Central memory CD4-positive, alpha-beta T cell (primary cell): ENCODE results near the gene PHACTR2.

Experiments used
- DNase-seq: peaks from one replicate; pipeline ENCODE4 v3.0.0; 2022

PHACTR2 gene

DNA sequence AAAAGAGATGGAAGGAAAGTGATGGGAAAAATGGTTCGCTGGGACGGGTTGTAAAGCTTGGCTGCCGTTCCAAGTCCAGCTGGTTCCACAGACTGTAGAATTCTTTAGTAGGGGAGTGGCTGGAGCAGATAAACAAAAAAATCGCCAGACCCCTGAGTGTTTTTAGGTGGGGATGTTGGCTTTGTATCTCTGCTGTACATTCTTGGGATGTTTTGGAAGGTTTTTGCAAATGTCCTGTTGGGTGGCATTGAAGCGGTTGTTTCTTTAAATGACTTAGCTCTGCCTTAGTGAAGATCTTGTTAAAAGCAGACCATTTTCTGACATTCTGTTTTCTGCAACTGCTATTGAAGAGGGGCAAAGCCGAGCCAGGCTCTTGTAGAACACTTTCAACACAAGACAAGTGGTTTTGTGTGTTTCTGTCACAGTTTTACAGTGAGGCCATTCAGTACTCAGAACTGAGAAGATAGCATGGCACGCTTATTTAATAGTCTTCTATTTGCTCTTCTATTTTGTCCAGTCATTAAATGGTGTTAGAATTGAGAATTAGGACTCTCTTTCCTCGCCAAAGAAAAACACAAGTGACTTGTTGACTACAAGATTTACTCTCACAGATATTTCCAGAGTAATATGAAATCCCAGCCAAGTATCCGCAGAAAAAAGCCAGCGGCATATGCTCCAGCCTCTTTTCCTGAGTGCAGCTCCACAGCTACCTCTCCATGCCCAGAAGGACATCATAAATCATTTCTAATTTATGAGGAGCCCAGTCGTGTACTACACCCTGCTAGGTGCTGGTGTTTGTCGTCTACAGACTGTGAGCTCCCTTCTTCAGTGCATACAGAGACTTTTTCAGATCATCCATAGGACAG is 65.8 kb downstream of the PHACTR2 start:
- DNase-seq, result no peak

DNA sequence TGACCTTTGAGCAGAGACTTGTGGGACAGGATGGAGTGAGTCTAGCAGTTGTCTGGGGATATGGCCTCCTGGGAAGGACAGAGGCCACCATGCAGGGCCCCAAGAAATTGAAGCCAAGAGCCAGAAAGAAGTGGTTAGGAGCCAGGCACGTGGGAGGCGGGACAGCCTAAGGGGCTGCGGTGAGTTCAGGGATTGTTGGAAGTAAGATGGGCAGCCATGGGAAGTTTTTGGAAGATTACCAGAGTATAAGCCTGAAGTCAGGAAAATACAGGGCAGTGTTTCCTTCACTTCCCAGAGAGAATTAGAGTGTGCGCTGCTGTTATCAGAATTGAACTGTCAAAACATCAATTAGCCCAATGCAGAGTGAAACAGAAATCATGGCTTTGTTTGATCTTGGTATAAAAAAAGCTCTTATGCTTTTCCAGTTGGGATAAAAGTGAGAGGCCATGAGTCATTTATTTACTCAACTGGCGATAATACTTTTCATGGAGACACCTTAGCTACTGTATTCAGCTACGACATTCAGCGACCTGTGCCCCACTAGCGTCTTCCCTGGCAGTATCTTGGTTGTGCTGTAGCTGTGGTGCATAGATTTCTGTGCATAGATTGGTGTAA is 66.9 kb downstream of the PHACTR2 start:
- DNase-seq, result no peak

DNA sequence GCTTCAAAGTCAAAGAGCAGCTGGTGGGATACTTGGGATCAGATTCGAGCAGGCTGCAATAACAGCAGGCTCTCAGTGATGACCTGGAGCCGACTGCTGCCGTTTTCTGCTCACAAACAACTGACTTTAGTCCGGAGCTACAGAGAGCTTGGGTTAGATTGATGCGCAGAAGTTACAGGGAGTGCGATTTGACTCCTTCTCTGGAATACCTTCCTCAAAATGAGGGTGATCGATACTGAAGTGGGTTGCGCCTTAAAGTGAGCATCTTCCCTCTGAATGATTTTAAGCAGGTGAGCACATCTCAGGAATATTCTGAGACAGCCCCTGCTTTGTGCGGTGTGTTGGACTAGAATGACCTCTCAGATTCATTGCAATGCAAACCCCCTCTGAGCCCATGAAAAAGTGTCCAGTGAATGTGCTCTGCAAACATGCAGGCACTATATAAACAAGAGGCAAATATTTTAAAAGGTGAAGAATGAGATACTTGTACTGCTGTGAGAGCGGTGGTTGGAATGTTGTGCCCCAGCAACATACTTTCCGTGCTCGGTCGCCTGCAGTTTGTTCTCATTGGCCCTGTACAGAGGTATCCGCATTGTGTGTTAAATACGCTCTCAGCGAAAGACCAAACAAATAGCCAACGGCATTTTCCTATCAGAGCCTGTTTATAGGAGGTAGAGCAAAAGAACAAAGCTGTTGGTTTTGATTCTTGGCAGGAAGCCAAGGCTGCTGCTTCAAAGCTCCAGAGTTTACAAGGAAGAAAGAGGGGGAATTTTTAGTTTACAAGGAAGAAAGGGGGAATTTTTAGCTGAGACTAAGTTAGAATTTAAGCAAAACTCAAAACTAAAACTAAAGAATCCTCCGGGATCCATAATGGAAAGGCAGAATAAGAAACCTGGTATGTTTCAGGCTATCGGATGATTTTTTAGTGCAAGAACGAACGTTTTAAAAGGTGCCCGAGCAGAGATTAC is 67.7 kb downstream of the PHACTR2 start:
- DNase-seq, result no peak

DNA sequence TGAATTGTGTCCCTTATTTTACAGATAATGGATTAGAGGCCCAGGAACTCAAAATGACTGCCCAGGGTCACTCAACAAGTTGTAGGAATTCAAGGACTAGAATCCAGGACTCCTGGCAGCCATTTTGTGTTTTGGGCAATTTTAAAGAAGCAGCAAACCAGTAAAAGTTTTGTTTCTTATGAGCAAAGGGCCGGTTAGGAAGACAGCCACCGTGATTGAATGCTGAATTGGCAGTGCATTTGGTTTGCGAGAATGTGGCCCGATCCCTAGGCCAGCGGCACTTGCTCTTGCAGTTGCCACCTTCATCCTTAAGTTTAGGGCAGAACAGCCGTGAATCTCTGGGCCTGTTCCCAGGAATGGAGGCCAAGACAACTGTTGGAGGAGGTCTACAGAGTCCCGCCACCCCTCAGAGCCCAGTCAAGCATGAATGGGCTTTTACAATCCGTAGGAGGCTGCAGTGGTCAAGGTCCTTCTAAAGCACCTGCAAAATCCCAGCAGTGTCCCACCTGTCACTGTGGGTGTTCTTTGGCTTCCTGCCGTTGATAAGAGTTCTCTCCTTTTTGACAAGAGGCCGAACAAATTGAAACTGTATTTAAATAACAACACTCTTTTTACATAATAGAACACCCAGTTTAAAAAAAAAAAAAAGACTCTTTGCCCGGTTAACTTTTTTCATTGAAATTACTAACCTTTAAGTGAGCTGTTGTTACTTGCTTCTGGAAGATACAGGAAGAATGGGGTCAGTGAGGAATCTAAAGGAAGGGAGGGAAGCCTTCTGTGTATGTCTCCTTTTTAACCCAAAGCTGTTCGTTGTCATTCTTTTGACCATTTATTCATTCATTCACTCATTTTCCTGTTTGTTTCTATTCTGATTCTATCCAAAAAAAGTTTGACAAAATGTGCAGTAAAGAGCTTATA is 68.7 kb downstream of the PHACTR2 start:
- no peak for DNase-seq

DNA sequence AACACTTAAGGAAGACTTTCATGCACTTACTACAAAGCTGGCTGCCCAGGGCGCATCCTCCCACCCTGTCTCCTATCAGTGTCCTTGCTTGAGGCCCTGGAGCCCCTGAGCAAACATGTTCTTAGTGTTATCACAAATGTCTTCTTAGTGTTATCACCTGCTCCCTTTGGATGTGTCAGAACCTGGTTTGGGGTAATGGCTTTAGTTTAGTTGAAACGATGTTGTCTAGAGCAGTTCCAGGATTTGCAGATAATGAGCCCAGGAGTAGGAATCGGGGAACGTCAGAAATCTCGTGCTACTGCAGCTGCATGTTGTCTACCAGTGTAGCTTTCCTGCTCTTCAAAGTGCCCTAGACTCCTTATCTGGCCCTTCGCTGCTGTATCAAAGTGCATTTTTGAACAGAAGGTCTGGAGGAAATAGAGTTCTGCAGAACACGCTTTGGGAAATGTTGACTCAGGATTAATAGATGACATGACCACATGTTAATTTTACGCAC is 69.6 kb downstream of the PHACTR2 start:
- DNase-seq, result no peak

DNA sequence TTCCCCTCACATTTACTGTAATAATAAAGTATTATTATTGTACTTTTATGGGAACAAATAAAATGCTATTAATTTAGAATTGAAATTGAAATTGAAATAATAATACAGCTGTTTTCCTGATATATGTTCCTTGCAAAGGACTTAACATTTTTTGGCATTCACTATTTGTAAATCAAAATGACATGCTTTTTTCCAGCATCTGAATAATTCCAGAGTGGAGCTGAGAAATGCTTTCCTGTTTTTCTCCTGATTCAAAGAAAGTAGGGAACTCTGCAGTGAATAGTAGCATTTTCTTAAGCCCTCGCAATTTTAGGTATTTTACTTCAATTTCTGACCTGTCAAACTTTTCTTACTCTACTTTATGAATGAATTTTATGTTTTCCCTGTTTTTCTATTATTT is 72.1 kb downstream of the PHACTR2 start:
- DNase-seq, result no peak

DNA sequence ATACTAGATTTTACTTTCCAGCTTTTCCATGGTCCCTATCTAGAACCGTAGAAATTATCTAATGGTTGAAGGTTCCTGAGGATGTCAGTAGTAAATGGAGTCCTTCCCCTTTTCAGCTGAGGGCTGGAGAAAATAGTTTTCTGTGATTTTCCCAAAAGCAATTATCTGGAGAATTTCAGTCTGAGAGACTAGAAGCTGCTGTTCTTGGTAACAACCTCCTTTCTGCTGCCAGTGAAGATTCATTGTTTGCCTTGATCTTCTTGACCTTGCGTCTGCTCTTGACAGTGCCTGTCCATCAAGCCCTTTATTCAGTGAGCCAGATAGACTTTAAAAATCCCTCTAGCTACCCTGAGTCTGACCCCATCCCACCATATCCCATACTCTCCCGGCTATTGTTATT is 73.1 kb downstream of the PHACTR2 start:
- no peak for DNase-seq

DNA sequence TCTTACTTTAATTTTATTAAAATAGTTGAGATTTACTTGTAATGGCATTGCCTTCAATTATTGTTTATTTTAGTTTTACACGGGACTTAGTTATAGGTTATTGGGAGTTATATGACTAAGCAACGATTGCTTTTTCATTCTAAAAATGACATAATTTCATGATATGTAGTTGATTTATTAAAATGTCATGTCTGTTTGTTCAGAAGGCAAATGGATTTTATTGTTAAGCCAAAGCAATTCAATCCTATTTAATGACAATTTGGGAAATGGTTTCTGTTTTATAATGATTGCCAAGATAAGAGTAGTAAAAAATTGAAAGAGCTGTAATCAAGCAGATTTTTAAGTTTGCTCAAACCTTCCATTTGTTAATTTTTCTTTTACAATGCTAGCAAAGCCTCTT is 74.7 kb downstream of the PHACTR2 start:
- DNase-seq, result no peak

DNA sequence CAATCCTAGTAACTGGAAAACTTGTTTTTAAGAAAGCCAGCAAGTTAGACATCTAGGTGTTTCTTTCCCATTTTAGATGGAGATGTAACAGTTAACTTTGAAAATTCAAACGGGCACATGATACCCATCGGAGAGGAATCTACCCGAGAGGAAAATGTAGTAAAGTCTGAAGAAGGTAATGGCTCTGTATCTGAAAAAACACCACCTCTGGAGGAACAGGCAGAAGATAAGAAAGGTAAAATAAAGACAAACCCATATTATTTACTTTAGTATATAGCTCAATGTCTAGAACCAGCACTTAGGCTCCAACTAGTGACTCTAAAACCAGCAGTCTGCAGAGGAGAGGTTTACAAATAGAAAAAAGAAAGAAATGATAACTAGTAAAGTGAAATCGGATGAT is 75.9 kb downstream of the PHACTR2 start:
- no peak for DNase-seq

DNA sequence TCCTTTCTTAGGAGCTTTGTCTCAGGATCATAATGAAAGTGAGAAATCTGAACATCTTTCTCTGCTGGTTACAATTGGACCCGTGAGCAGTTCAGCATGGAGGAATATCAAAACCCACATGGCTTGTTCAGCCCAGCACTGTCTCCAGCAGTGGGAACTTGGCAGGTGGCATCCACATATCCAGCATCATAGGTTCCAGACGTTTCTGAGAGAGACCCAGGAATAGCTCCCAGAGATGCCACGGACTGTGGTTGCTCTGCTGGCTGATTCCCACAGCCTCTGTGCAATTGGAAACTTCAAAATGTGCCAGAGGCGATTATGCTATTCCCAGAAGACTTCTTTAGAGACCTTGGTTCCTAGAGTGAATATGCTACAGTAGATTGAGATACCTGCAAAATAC is 76.4 kb downstream of the PHACTR2 start:
- DNase-seq, result no peak

DNA sequence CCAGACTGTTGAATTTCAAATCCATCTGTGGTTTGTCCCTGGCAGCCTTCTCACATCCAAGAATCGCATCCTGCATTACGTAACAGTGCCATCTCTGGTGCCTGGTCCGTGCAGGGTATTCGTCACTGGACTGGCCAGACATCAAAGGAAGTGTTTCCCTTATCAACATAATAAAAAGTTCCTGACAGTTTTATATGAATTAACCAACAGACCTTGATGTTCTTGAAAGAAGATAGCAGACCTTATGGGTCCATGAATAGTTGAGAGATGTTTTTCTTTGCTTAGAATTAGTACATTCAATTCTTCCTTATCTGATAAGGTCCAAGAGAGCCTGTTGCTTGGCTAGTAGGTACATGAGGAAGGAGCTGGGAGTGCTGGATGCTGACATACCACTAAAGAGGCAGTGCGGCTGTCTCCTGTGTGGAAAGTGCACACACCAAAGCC is 77.6 kb downstream of the PHACTR2 start:
- no peak for DNase-seq

DNA sequence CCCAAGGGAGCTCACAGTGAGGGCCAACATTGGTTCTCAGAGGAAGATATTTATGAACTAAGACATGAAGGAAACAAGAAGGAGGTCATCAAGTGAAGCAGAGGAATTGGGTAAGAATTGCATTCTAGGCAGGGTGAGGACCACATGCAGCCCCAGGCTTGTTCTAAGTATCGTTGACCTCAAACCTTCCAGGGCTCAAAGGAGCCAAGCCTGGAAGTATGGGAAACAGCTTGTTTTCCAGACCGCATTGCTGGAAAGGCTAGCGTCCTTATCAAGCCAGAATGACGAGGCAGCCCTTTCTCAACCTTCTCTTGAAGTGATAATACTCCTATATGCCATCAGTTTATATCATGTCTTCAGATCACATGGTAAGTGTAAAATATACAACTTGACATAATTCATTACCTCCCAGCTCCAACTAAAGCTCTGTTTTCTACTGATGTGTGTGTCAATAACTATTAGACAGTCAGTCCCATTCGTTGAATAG is 79.6 kb downstream of the PHACTR2 start:
- DNase-seq, result no peak

DNA sequence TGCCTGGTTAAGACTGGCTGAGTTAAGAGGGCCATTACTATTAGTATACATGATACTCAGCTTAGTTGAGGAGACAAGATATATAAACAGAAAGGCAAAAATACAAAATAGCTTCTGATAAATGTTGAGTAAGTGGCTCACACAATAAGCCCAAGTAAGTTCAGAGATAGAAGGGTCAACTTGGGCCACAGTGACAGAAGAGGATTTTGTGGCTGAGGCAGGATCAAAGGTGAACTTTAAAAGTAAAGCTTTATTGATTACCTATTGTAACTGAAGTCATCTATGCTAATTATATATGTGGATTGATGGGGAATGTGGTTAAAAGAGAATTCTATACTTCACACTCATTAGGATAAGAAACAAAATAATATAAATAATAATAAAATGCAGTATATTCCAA is 80.8 kb downstream of the PHACTR2 start:
- DNase-seq, result no peak

DNA sequence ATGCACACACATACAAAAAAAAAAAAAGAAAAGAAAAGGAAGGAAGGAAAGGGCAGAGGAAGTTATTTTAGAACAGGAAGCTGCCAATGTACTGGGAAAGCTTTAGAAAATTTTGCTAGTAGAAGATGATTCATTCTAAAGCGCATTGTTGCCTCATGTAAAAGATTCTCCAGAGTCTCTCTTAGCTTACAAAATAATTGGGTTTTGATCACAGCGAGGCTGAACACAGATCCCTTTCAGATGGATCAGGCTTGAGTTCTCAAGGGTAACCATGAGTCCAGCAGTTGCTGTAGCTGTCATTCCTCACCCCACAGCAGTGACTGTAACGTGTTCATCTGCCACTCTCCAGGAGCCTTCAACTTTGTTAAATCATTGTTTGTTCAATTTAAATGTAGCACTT is 81.9 kb downstream of the PHACTR2 start:
- no peak for DNase-seq

DNA sequence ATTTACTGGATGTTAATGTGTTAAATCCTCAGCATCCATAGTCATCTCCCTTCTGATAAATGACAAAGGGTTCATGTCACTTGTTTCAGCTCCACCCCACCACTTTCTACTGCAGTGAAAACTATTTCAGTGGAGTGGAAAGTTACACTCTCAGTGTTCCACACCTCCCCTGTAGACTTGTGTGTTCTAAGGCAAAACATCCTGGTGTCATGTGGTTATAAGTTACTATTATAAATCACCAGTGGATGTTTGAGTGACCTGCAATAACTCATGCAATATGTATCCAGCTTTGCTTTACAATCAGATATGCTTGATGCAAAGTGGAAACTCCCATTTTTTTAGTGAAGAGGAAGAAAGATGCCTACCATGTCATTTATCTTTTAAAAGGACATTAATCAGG is 83.3 kb downstream of the PHACTR2 start:
- DNase-seq, result no peak

DNA sequence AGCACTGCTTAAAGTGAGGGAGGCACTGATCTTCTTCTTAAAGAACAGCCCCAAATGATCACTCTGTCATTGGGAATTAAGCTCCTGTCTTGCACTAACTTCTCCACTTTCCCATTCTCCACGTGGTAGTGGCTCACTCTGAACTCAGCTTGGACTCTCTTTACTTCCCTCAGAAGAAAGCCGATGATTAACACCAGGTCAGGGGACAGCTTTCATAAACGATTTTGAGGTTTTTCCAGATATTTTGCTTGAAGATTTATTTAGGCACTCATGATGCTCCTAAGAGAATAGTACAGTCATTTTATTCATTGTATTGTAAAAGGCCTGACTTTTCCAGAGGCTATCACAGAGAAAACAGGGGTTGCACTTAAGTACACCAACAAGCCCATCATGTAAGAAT is 84.4 kb downstream of the PHACTR2 start:
- DNase-seq, result no peak

DNA sequence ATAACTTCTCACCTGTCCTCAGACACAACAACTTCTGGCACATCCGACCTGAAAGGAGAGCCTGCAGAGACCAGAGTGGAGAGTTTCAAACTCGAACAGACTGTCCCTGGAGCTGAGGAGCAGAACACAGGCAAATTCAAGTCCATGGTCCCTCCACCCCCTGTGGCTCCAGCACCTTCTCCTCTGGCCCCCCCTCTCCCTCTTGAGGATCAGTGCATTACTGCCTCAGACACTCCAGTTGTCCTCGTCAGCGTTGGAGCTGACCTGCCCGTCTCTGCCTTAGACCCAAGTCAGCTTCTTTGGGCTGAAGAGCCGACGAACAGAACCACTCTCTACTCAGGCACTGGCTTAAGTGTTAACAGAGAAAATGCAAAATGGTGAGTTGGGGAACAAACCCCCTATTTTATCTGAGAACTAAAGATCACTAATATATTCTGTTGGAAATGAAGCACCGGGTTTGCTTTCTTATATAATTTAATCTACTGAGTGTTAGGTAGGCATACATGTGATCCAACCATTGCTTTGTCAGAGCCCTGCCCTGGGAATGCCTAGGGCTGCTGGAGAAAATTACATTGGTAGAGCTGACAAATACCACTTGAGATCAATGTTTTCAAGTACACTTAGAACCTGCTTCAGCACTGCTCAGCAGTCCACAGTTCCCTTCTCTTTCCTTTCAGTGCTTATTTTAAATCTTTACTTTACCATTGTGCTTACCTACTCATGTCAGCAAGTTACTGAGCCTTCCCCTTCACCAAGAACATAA is 87.8 kb downstream of the PHACTR2 start:
- DNase-seq, result no peak

DNA sequence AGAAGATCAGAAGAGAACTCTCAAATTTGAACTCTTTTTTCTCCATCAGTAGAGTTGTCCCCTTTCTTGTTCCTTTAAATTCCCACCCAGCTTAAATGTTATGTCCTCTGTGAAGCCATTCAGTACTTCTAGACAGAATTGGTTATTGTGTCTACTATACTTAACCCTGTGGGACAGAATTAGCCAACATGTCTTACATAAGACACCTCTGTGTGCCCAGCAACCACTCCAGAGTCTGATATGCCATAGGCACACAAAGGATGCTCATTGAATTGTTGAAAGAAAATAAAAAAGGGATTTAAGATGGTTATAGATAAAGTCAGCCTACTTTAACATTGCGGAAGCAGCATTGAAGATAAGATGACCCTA is 88.4 kb downstream of the PHACTR2 start:
- DNase-seq, result no peak

DNA sequence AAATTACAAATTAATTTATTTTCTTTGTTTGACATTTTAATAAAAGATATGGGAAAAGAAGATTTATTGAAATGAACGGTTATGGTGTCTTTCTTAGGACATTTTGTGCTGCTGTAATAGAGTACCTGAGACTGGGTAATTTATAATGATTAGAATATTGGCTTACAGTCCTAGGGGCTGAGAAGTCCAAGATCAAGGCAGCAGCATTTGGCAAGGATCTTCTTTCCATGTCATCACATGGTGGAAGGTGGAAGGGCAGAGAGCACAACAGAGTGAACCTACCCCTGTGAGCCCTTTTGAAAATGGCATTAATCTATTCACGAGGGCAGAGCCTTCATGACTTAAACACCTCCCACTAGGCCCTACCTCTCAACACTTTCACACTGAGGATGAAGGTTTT is 89.7 kb downstream of the PHACTR2 start:
- DNase-seq, result no peak

DNA sequence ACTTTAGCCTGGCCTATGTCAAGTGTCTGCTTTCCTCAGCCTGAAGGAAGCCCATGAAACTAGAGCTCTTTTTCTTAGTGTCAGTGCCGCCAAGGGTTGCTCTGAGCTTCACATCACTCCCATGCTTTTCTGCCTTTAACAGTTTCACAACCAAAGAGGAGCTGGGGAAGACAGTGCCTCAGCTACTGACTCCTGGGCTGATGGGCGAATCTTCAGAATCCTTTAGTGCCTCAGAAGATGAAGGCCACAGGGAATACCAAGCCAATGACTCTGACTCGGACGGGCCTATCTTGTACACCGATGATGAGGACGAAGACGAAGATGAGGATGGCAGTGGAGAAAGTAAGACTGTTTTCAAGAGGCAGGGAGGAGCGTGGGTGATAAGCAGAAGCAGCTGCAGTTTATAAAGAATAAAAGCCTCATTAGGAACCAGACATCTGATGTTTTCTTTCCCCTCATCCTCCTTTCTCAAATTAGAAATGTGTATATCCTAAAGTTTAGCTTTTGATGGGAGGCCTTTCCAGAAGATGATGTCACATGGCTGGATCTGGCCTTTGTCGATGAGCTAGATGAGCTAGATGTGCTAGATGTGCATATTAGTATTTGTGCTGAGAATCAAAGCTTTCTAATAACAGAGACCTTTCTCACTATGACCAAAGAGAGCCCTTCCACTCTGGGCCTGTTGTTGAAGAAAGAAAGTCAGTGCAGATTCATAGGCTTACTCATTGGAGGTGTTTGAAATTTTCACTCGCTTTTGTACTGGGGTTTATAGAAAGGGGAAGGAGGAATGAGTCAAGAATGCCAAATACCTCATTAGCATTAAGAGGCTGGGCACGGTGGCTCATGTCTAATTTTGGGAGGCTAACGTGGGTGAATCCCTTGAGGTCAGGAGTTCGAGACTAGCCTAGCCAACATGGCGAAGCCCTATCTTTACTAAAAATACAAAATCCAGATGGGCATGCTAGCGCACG is 94.6 kb downstream of the PHACTR2 start:
- DNase-seq, result no peak
